NCI-H2107 treated with DMSO at 0.1 percent for 48 hours (cell line): Measurements from ENCODE around the gene MOB3C.

ENCODE experiments used
- DNase-seq: peaks from one replicate; lab custom pipeline; 2025; ENCODE audit not compliant: unreplicated experiment; lab: John Stamatoyannopoulos, UW

MOB3C gene

DNA sequence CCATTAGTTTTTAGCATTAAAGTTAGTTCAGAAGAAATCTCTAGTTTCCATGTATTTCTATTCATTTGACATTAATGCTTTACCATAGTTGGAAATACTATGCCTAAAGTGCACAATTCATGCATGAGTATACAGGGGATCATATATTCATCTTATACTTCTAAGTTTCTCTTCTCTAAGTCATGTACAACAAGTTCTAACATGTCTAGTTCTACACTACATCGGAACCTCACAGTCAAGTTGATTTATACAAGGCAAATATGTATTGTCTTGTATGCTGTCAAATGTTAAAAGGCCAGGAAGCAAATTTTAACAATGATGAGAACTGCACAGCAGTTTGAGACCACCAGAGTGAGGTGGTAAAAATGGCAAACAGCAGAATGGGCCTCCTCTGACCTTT is 22.9 kb upstream of the MOB3C start:
- no peak for DNase-seq

GRCh38 chr1:46638921-46639320 is 22.3 kb upstream of the MOB3C start:
- no peak for DNase-seq

DNA sequence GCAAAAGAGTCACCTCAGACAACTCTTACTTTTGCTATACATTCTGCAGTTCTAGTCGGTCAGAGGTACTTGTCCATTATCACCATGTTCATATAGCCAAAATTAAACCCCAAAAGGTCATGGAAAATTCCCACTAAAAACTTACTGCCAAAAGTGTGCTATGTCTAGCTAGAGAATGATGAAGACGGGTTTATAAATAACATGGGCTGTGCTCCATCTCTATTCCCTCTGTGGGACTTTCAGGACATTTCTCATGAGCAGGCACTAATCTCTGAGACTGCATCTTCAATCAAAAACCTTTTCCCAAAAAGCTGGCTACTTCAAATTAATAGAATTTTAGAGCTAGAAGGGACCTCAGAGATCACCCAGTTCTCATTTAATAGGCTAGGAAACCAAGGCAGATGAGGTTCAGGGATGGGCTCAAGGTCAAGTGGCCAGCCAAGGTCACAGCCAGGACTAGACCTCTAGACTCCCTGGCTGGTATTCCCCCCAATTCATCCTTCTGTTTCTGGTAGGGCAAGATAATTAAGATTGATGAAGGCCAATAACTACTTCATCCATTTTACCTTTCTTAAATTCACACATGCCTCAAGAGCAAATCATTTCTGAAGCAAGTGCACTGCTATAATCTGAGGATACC is 21.0 kb upstream of the MOB3C start:
- no peak for DNase-seq

DNA sequence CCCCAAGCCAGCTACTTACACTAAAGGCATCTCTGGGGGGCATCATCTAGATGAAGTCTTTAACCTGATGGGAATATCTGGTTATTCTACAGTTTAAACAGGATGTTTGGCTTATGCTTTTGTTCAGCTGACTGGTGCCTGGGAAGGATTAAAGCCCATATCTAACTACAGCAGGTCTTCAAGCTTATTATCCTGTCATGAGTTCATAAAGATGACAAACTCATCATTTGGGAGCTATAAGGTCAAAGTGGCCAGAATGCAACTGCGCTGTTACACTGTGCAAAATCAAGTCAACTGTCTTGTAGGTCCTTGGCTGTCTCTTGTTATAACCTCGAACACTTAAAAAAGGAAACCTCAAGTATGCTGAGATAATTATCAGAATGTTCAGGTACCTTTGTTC is 18.6 kb upstream of the MOB3C start:
- no peak for DNase-seq

GRCh38 chr1:46630719-46631118 is 14.1 kb upstream of the MOB3C start:
- DNase-seq, result no peak

DNA sequence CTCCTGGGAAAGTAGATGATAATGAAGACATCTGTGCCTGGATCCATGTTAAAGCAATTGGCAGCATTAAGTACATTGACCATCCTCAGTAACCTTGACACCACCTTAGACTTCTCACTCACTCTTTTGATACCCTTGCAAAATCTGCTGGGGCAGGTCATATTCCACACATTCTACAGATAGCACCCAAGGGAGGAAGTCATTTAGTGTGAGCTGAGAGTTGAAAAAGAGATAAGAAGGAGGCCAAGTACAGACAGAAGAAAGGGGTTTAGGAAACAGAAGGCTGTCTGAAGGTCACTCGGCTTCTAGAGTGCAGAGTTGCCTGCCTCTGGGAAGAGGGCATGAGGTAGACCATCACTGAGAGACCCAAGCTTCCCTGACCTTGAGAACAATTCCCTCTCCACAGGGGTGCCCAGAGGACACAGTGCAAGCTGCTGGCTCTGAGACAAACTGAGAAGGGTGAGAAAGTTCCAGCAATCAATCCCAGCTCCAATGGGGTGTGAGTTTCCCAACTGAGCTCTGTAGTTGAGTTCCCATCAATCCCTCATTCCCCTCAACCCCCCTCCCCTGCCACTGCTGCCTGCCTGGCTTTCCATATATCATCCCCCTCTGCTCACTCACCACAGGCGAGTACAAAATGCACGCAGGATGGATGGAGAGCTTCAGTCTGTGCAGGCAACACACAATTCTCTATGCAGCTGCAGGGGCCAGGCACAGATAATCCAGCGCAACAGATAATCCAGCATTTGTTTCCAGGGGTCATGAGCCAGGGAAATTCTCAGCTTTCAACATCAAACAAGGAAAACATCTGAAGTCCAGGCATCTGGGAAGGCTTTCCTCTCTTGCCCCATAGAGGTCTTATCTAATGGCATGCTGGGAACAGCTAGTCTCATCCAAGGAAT is 7.4 kb upstream of the MOB3C start:
- no peak for DNase-seq

GRCh38 chr1:46622344-46622743 is 5.7 kb upstream of the MOB3C start:
- peak; percentile 33 for DNase-seq

GRCh38 chr1:46621930-46622329 is 5.3 kb upstream of the MOB3C start:
- no peak for DNase-seq

DNA sequence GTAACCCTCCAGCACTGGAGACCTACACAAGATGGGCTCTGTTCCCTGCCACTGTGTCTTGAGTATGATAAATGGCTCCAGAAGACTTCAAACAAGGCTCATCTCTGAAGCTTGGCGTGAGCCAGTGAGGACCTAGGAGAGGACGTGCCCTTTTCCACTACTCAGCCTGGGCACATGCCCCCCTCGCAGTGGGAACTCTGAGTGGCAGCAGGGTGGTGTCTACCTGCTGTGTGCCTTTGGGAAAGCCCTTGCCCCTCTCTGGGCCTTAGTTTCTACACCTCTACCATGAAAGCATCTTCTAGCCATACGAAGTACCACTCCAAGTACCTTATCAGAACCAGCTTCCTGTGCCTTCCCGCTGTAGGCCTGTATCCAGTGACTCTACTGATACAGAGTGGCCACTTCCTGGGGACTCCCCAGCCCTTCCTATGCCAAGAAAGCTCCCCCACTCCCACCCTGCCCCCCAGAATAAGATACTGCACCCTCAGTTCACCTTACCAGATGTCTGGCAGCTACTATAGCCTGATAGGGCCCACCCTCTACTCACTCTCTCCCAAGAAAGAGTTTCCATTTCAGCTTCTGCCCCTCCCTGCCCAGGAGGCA is 3.1 kb upstream of the MOB3C start:
- no peak for DNase-seq

DNA sequence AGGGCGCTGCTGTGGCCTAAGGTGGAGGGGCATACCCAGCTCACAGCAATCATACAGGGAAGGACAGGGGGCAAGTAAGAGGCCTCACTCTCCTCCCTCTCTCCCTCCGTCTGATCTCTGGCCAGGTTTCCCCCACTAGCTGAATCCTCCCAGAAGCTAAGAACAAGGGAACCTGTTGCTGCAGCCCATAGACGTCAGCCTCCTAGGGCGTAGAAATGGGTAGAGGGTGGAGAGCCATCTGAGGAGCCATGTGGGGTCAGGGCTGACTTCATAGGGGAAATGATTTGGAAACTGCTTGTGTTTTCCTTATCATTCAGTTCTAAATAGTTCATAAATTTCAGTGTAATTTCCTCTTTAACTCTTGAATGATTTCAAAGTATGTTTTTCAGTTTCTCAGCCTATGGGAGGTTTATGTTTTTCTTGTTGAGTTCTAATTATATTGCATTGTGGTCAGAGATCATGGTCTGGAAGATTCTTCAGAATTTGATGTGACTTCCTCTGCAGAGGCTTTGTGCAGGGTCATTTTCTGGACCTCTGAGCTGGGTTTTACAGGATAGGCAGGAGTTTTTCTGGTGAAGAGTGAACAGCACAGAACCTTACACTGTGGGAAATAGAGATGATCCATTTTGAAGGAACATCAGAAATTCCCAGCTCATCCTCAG is 2.3 kb upstream of the MOB3C start:
- DNase-seq, result no peak

- no peak for DNase-seq
Measured at GRCh38 chr1:46617833-46618232, 1.2 kb upstream of the MOB3C start.

GRCh38 chr1:46617108-46617800 is 643 bp upstream of the MOB3C start:
- DNase-seq, result no peak

- DNase-seq, result no peak
Measured at GRCh38 chr1:46615735-46616134, 876 bp downstream of the MOB3C start.

GRCh38 chr1:46615088-46615487 is 1.5 kb downstream of the MOB3C start:
- DNase-seq, result no peak

DNA sequence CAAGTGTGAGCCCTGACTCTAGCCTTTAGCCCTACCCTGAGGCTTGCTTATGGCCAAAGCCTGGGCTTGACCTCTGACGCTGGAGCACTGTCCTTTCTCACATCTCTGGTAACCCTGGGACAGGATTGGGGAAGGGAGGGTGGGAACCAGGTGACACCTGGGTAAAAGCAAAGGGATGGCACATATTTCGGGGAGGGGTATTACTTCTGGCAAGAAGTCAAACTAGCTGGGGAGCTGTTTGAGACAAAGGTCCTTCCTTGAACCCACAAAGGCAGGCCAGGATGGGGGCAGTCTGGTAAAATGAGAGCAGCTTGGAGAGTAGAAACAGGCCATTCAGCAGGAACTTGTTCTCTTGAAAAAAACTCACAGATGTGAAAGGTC is 2.0 kb downstream of the MOB3C start:
- DNase-seq, result no peak

DNA sequence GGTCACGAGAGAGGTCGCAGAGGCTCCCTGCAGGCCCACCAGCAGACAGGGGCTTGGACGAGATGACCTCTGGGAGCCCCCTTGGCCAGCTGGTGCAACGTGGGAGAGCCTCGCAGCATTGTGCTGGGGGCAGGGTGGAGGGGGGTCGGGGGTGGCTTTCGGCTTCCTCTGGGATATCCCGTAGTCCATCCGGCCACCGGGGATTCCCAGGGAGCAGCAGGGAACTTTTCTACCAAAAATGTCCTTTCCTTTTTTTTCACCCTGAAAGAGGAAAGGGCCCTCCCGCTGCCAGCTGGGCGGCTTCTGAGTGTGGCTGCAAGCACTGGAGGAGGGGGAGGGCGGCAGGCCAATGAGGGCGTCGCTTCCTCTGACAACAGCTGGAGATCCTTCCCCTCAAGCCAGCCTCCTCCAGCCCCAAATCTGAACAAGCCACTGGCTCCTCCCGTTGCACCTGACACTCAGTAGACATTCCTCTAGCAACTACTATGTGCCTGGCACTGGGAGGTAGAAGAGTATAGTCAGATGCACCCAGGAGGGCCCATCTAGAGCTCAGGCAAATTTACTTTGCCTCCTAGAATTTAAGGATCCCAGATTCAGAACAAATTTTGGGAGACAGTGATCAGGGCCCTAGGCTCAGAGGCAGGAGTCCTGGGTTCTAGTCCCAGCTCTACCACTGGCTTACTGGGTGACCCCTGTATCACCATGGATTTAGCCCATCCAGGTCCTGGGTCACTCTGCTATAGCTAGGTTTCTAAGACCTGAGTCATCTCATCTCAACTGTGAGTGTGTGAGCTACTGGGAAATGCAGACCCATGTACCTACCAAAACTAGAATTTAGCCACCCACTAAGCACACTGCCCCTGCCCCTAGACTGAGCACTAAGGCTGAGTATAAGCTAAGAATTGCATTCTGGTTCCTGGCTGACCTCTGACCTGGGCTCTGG is 2.7 kb downstream of the MOB3C start:
- DNase-seq, result peak; percentile 15

- no peak for DNase-seq
Measured at GRCh38 chr1:46612937-46613660, 3.5 kb downstream of the MOB3C start.

DNA sequence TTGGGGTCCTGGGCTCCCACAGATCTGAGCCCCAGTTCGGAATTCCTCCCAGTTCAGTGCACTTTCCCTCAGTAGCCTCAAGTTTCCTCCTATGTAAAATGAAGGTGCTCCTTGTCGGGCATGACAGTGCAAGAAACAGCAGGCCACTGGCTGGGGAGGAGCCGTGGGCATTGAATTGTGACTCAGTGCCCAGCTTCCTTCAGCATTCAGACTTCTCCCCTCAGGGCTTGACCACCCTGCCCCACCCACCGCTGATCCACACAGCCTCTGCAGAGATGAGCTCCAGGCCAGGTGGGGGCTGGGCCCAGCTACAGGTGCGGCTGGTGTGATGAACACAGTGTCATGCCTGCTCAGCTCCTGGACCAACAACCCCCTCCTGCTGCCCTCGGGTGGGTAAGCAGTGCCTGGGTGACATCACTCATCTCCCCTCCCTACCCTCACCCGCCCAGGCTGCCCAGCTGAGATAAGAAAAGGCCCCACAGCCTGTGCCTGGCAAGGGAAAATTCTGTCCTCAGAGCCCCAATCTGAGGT is 4.9 kb downstream of the MOB3C start:
- DNase-seq, result no peak
